Adrenal gland (tissue), 12 donors: ENCODE measurements around the gene INHBB. TPM values are rescaled to one million over a fixed set of nuclear protein-coding genes. Genes with fewer than 3 reads are reported as not detected.

Experiments
- DNase-seq, 7 donors: peaks; one replicate each; pipeline ENCODE4 v3.0.0-alpha.2; 2019 to 2020
- H3K27ac ChIP-seq, 5 donors: fragments of 200-600 bp; sonication (generic) in 4 of 5; 1 replicate in 3 of 5; 2 replicates in 2 of 5; pipeline versions ENCODE4 v1.5.1 to v1.8.0; 2016 to 2020; ENCODE audit warnings: mild to moderate bottlenecking in 1 of 5
- H3K27me3 ChIP-seq: fragments of 200-600 bp; 2 replicates; pipeline ENCODE4 v1.8.0; 2021
- H3K36me3 ChIP-seq, 2 donors: fragments of 200-600 bp; replicated peaks in 1 of 2; 1 replicate in 1 of 2; 2 replicates in 1 of 2; pipeline versions ENCODE4 v1.5.1 to v1.8.0; 2018 to 2022
- H3K4me1 ChIP-seq, 2 donors: fragments of 200-600 bp; replicated peaks in 1 of 2; 1 replicate in 1 of 2; 2 replicates in 1 of 2; pipeline versions ENCODE4 v1.5.1 to v1.8.0; 2018 to 2021
- H3K4me3 ChIP-seq, 4 donors: fragments of 200-600 bp; sonication (generic) in 3 of 4; one replicate each; pipeline ENCODE4 v1.5.1; 2016 to 2018
- H3K9me3 ChIP-seq, 3 donors: fragments of 200-600 bp; sonication (generic) in 1 of 3; replicated peaks in 1 of 3; 1 replicate in 2 of 3; 2 replicates in 1 of 3; pipeline versions ENCODE4 v1.5.1 to v1.8.0; 2016 to 2021
- POLR2A ChIP-seq, 2 donors: fragments of 450-650 bp; IDR thresholded peaks; one replicate each; pipeline ENCODE4 v1.6.1; 2017; ENCODE audit warnings: antibody characterized with exemption in 2 of 2, mild to moderate bottlenecking in 2 of 2, moderate library complexity in 1 of 2
- WGBS, 4 donors: extraction: QIAGEN DNeasy Blood & Tissue Kit in 2 of 4; methylation state at CpG; one replicate each; pipeline versions ENCODE4 v1.1.5 to v1.1.7; 2013 to 2017; 5-methylcytosine and 5-hydroxymethylcytosine counted together
- intact Hi-C, 2 donors: fragments of 100-400 bp; cut with DNase I; formaldehyde crosslinking; loops; one replicate each; pipeline versions ENCODE4 v1.14.1 to v1.15.0; 2022 to 2023
- polyA plus RNA-seq, 3 donors: library from polyadenylated mRNA; stranded (reverse); fragments of 200-250 nt in 2 of 3; fragments of 350-450 nt in 1 of 3; fragmentation: Illumina TruSeq in 1 of 3; extraction: RNeasy Lipid Tissue Mini Kit (QIAGEN cat#74804) in 1 of 3; gene quantifications; one replicate each; pipeline ENCODE4 v1.2.3, GENCODE V29; 2013 to 2014
- total RNA-seq, 9 donors: library from RNA; depleted of rRNA in 4 of 9; stranded (reverse); fragments of >200 nt in 4 of 9; fragments of 120-200 nt in 1 of 9; fragmentation: NEBNext Ultra II Directional in 1 of 9; extraction: Animal tissue kit (Norgen Biotek cat#: 25700) in 1 of 9; gene quantifications; one replicate each; pipeline versions ENCODE4 v1.1.0 to v1.2.4, GENCODE V29; 2013 to 2023
- TF ChIP-seq, protein P1 (sequence below), 6 experiments: fragments of 450-650 bp in 4 of 6; fragments of 200-600 bp in 2 of 6; sonication (generic) in 1 of 6; IDR thresholded peaks; 1 replicate in 5 of 6; 2 replicates in 1 of 6; pipeline versions ENCODE4 v1.5.1 to v1.8.0; 2016 to 2021; ENCODE audit warnings: antibody characterized with exemption in 6 of 6, mild to moderate bottlenecking in 2 of 6, moderate library complexity in 1 of 6
- donor health status: healthy with polysubstance abuse.
- donor health status: Bipolar disorder and iron deficiency.
- donor health status: DM: yes; HTN: yes; CAD: no.
- donor health status: DM: no; HTN: no; CAD: no.
- donor health status: DM: no; HTN: no; CAD: no.
- donor health status: DM: yes; HTN: yes; CAD: no.

The INHBB gene
- total and polyA plus RNA-seq, 12 donors = 0.28 to 9.1 (median 6.8) TPM

- TF ChIP-seq, protein P1, sequence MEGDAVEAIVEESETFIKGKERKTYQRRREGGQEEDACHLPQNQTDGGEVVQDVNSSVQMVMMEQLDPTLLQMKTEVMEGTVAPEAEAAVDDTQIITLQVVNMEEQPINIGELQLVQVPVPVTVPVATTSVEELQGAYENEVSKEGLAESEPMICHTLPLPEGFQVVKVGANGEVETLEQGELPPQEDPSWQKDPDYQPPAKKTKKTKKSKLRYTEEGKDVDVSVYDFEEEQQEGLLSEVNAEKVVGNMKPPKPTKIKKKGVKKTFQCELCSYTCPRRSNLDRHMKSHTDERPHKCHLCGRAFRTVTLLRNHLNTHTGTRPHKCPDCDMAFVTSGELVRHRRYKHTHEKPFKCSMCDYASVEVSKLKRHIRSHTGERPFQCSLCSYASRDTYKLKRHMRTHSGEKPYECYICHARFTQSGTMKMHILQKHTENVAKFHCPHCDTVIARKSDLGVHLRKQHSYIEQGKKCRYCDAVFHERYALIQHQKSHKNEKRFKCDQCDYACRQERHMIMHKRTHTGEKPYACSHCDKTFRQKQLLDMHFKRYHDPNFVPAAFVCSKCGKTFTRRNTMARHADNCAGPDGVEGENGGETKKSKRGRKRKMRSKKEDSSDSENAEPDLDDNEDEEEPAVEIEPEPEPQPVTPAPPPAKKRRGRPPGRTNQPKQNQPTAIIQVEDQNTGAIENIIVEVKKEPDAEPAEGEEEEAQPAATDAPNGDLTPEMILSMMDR (IDR thresholded peaks at IDR 0.05) = no peak
- TF ChIP-seq POLR2A (IDR thresholded peaks at IDR 0.05) = no peak
- intact Hi-C loops = no loop called here
Observed at GRCh38 chr2:120324933-120325332, 21.0 kb upstream of the INHBB start.

GRCh38 chr2:120326066-120326465 is 19.9 kb upstream of the INHBB start:
- TF ChIP-seq, protein P1 (IDR thresholded peaks at IDR 0.05) = no peak
- no peak for TF ChIP-seq POLR2A (IDR thresholded peaks at IDR 0.05)
- H3K27me3 ChIP-seq = no peaks in the 10 kb centered on the region
- no peak overlapping the region for H3K27ac ChIP-seq
- H3K4me1 ChIP-seq = peaks cover 0 to 5% of the 10 kb centered on the region in 2 donors
- no peak for DNase-seq
- no peaks in the 10 kb centered on the region for H3K36me3 ChIP-seq
- intact Hi-C loops = no loop called here
- 88 to 95% (median 92%) methylated on average over 9 of the region's 9 CpGs for WGBS, 4 donors
- H3K9me3 ChIP-seq = no peaks in the 10 kb centered on the region
- no peak overlapping the region for H3K4me3 ChIP-seq

More at GRCh38 chr2:120324933-120325332, 21.0 kb upstream of the INHBB start:
- no peak overlapping the region for H3K4me3 ChIP-seq
- no peaks in the 10 kb centered on the region for H3K9me3 ChIP-seq
- H3K27me3 ChIP-seq = no peaks in the 10 kb centered on the region
- peaks cover 0 to 5% of the 10 kb centered on the region in 2 donors for H3K4me1 ChIP-seq
- DNase-seq = no peak
- no peak overlapping the region for H3K27ac ChIP-seq
- WGBS, 4 donors = 92 to 100% (median 96%) methylated on average over 2 to 7 of the region's 7 CpGs
- H3K36me3 ChIP-seq = no peaks in the 10 kb centered on the region

GRCh38 chr2:120330946-120331822 is 14.8 kb upstream of the INHBB start:
- Histone ChIP-seq H3K4me3 (no peak overlapping the region), H3K9me3 (no peaks in the 10 kb centered on the region), H3K36me3 (no peaks in the 10 kb centered on the region), H3K27ac (no peak overlapping the region), H3K4me1 (no peaks in the 10 kb centered on the region), H3K27me3 (no peaks in the 10 kb centered on the region)
- TF ChIP-seq POLR2A (IDR thresholded peaks at IDR 0.05) = no peak
- TF ChIP-seq, protein P1 (IDR thresholded peaks at IDR 0.05) = no peak
- no peak for DNase-seq
- 82 to 88% (median 85%) methylated on average over 14 to 24 of the region's 24 CpGs for WGBS, 4 donors
- intact Hi-C loops = loop anchor here in 1 of 2 donors (10.0 kb wide), 1 partner anchor 744 kb away; no protein-coding TSS in a partner anchor

DNA sequence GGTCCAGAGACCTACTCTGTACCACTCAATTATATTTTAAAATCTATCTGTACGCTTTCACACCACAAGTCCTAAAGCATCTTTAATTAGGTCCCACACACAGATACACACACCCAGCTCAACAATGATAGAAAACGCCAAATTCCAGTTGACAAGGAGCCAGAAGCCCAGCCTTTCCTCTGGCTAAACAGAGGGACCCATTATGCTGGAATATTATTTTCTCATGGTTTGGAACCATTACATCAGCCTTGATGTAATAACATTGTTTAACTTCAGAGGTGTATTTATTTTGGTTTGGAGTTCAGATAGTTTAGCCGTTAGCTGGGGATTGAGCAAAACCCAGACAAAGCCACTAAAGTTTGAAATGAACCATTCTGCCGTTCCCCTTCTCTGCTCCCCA is 14.0 kb upstream of the INHBB start:
- H3K27me3 ChIP-seq = peaks cover 5% of the 10 kb centered on the region
- no peaks in the 10 kb centered on the region for H3K4me1 ChIP-seq
- WGBS, 4 donors = 77 to 79% (median 79%) methylated on average over 4 of the region's 4 CpGs
- no peak overlapping the region for H3K4me3 ChIP-seq
- no peaks in the 10 kb centered on the region for H3K9me3 ChIP-seq
- H3K27ac ChIP-seq = no peak overlapping the region
- no peaks in the 10 kb centered on the region for H3K36me3 ChIP-seq
- intact Hi-C loops = loop anchor here in 1 of 2 donors (10.0 kb wide), 1 partner anchor 743 kb away; no protein-coding TSS in a partner anchor
- no peak for TF ChIP-seq POLR2A (IDR thresholded peaks at IDR 0.05)
- TF ChIP-seq, protein P1 (IDR thresholded peaks at IDR 0.05) = no peak
- no peak for DNase-seq
